OCI-LY1 (cell line): ENCODE data around the gene ALG2.

Experiments
- H2AFZ ChIP-seq: fragments of 200-600 bp; sonication (generic), shearing (Covaris generic); 2 replicates; pipeline ENCODE4 v1.6.0; 2014; ENCODE audit warnings: antibody characterized with exemption, mild to moderate bottlenecking, low read length
- H3F3A ChIP-seq: fragments of 200-600 bp; sonication (generic), shearing (Covaris generic); 2 replicates; pipeline ENCODE4 v1.6.0; 2014; ENCODE audit warnings: mild to moderate bottlenecking, antibody characterized with exemption, low read length, moderate library complexity; ENCODE audit not compliant: insufficient read depth
- H3K27ac ChIP-seq: fragments of 200-600 bp; sonication (generic); 2 replicates; pipeline ENCODE4 v1.5.1; 2014; ENCODE audit warnings: low read length, mixed run types, mild to moderate bottlenecking, low read depth; ENCODE audit not compliant: poor library complexity, severe bottlenecking
- H3K27me3 ChIP-seq: fragments of 200-600 bp; sonication (generic); 2 replicates; pipeline ENCODE4 v1.6.0; 2014; ENCODE audit warnings: antibody characterized with exemption, mild to moderate bottlenecking, low read length, moderate library complexity; ENCODE audit not compliant: insufficient read depth
- H3K36me3 ChIP-seq: fragments of 200-600 bp; sonication (generic); 2 replicates; pipeline ENCODE4 v1.6.1; 2014; ENCODE audit warnings: mild to moderate bottlenecking, antibody characterized with exemption, low read length, moderate library complexity, mixed read lengths; ENCODE audit not compliant: insufficient read depth
- H3K4me1 ChIP-seq: fragments of 200-600 bp; sonication (generic); 2 replicates; pipeline ENCODE4 v1.5.1; 2014; ENCODE audit warnings: mild to moderate bottlenecking, low read length, moderate library complexity; ENCODE audit not compliant: insufficient read depth, severe bottlenecking
- H3K4me2 ChIP-seq: fragments of 200-600 bp; sonication (generic), shearing (Covaris generic); 2 replicates; pipeline ENCODE4 v1.6.1; 2014; ENCODE audit warnings: low read length
- H3K4me3 ChIP-seq: fragments of 200-600 bp; sonication (generic); 2 replicates; pipeline ENCODE4 v1.5.1; 2014; ENCODE audit warnings: low read length, low read depth, mild to moderate bottlenecking, mixed read lengths; ENCODE audit not compliant: poor library complexity, severe bottlenecking
- H3K79me2 ChIP-seq: fragments of 200-600 bp; shearing (Covaris generic); 2 replicates; pipeline ENCODE4 v1.6.1; 2016; ENCODE audit warnings: mixed run types, low read length, mixed read lengths; ENCODE audit not compliant: insufficient read depth
- H3K9ac ChIP-seq: fragments of 200-600 bp; sonication (generic), shearing (Covaris generic); 2 replicates; pipeline ENCODE4 v1.6.1; 2014; ENCODE audit warnings: mild to moderate bottlenecking, low read length, mixed read lengths
- H3K9me2 ChIP-seq: fragments of 200-600 bp; sonication (generic), shearing (Covaris generic); 2 replicates; pipeline ENCODE4 v1.6.1; 2014; ENCODE audit warnings: low read depth, mild to moderate bottlenecking, low read length, mixed read lengths
- H3K9me3 ChIP-seq: fragments of 200-600 bp; shearing (Covaris generic); 2 replicates; pipeline ENCODE4 v1.6.1; 2014; ENCODE audit warnings: low read length, mixed read lengths
- H4K20me1 ChIP-seq: fragments of 200-600 bp; sonication (generic), shearing (Covaris generic); 2 replicates; pipeline ENCODE4 v1.6.0; 2016; ENCODE audit warnings: mild to moderate bottlenecking, low read length; ENCODE audit not compliant: insufficient read depth
- CTCF ChIP-seq: fragments of 200-600 bp; sonication (generic), shearing (Covaris generic); IDR thresholded peaks from 2 replicates; pipeline ENCODE4 v1.5.1; 2017; ENCODE audit warnings: mild to moderate bottlenecking, antibody characterized with exemption, low read length, moderate library complexity, mixed read lengths
- EZH2 ChIP-seq: fragments of 200-600 bp; sonication (generic), shearing (Covaris generic); IDR thresholded peaks from 2 replicates; pipeline ENCODE4 v1.8.0; 2017; ENCODE audit warnings: borderline replicate concordance, mixed run types, mild to moderate bottlenecking, antibody characterized with exemption, low read length, moderate library complexity, mixed read lengths

The ALG2 gene

GRCh38 chr9:99181206-99181605, 40.5 kb downstream of the ALG2 start:
- Histone ChIP-seq H3K4me3 (no peak overlapping the region), H3K9ac (no peak overlapping the region), H3K9me2 (no peaks in the 10 kb centered on the region), H2AFZ (no peak overlapping the region), H3F3A (no peaks in the 10 kb centered on the region), H3K4me1 (peaks cover 28% of the 10 kb centered on the region), H3K4me2 (no peak overlapping the region), H3K36me3 (no peaks in the 10 kb centered on the region), H3K79me2 (no peaks in the 10 kb centered on the region), H4K20me1 (no peaks in the 10 kb centered on the region), H3K9me3 (no peaks in the 10 kb centered on the region), H3K27ac (no peak overlapping the region), H3K27me3 (no peaks in the 10 kb centered on the region)
- TF ChIP-seq CTCF (no peak), EZH2 (no peak)

GRCh38 chr9:99180662-99181061, 41.1 kb downstream of the ALG2 start:
- Histone ChIP-seq H4K20me1 (no peaks in the 10 kb centered on the region), H3K4me3 (no peak overlapping the region), H3K27ac (no peak overlapping the region), H2AFZ (no peak overlapping the region), H3K4me1 (peaks cover 28% of the 10 kb centered on the region), H3K9me2 (no peaks in the 10 kb centered on the region), H3K36me3 (no peaks in the 10 kb centered on the region), H3K4me2 (no peak overlapping the region), H3K27me3 (no peaks in the 10 kb centered on the region), H3F3A (no peaks in the 10 kb centered on the region), H3K79me2 (no peaks in the 10 kb centered on the region), H3K9me3 (no peaks in the 10 kb centered on the region), H3K9ac (no peak overlapping the region)
- no peak for TF ChIP-seq EZH2
- no peak for TF ChIP-seq CTCF

GRCh38 chr9:99180199-99180598, 41.5 kb downstream of the ALG2 start:
- Histone ChIP-seq H4K20me1 (no peaks in the 10 kb centered on the region), H3K9me2 (no peaks in the 10 kb centered on the region), H3K27me3 (no peaks in the 10 kb centered on the region), H3K4me3 (no peak overlapping the region), H3K27ac (no peak overlapping the region), H3K4me1 (peaks cover 28% of the 10 kb centered on the region), H2AFZ (no peak overlapping the region), H3F3A (no peaks in the 10 kb centered on the region), H3K36me3 (no peaks in the 10 kb centered on the region), H3K79me2 (no peaks in the 10 kb centered on the region), H3K9me3 (no peaks in the 10 kb centered on the region), H3K4me2 (no peak overlapping the region), H3K9ac (no peak overlapping the region)
- TF ChIP-seq EZH2 (no peak), CTCF (no peak)
